Measurements from ENCODE around the gene OR51S1. TPM values are rescaled to one million over a fixed set of nuclear protein-coding genes. Genes with fewer than 3 reads are reported as not detected.

OR51S1 gene
- total and polyA plus RNA-seq, 8 donors, result not detected

DNA sequence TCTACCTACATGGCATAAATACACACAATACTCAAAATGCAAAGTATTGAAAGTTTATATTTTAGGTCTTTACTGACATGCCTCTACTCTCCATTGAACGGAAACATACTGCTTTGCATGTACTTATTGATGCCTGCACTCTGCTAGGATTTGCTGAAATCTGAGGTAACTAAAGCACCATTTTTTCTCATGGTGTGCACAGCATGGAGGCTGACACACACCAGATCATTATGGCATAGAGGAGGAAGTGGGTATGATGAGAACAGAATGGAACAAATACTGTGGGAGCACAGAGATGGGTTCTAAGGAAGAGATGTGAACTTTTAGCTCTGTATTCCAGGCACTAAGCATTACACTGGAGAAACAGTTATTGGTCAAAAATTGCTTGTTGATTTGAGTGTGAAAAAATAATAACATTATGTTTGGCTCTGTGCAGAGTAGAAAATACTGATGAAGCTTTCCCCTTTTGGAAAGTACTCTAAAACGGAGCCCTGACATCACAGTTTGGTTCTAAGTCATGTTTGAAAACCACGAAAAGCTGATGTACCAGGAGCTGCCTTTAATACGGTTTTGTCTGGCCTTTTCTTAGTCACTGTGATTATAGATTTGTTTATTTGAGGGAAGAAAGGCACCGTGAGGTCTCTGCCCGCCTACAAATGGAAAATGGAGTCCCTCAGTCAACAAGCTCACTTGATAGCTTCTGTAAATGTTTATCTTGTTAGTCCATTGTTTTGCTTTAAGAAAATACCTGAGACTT is 50.4 kb downstream of the OR51S1 start:
- ATAC-seq, result no peak
- H3K36me3 ChIP-seq, result no peaks in the 10 kb centered on the region
- TF ChIP-seq, protein P1, sequence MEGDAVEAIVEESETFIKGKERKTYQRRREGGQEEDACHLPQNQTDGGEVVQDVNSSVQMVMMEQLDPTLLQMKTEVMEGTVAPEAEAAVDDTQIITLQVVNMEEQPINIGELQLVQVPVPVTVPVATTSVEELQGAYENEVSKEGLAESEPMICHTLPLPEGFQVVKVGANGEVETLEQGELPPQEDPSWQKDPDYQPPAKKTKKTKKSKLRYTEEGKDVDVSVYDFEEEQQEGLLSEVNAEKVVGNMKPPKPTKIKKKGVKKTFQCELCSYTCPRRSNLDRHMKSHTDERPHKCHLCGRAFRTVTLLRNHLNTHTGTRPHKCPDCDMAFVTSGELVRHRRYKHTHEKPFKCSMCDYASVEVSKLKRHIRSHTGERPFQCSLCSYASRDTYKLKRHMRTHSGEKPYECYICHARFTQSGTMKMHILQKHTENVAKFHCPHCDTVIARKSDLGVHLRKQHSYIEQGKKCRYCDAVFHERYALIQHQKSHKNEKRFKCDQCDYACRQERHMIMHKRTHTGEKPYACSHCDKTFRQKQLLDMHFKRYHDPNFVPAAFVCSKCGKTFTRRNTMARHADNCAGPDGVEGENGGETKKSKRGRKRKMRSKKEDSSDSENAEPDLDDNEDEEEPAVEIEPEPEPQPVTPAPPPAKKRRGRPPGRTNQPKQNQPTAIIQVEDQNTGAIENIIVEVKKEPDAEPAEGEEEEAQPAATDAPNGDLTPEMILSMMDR (IDR thresholded peaks at IDR 0.05), result no peak
- no peak for DNase-seq
- H3K27ac ChIP-seq, result no peak overlapping the region
- no peaks in the 10 kb centered on the region for H3K9me3 ChIP-seq
- no peak overlapping the region for H3K4me3 ChIP-seq
- no peaks in the 10 kb centered on the region for H3K27me3 ChIP-seq
- H3K4me1 ChIP-seq, result no peaks in the 10 kb centered on the region
- intact Hi-C loops (cut with DNase I), result no loop called here

Other genes with a start within 250 kb of the OR51S1 start
- 10 to 100 TPM; 12.5 to 14.1 TPM for gene TRIM68, start 241.0 kb downstream of the OR51S1 start, total RNA-seq
- 10 to 100 TPM; 17.9 to 23.6 (median 19.0) TPM for gene TRIM68, start 241.0 kb downstream of the OR51S1 start, polyA plus RNA-seq (ENCODE audit: insufficient read length in 6 of 6)
- not detected for gene OR51D1, start 211.7 kb downstream of the OR51S1 start, total RNA-seq
- gene OR51D1, start 211.7 kb downstream of the OR51S1 start, polyA plus RNA-seq (ENCODE audit: insufficient read length in 6 of 6), result not detected
- not detected for gene OR51E1, start 205.2 kb downstream of the OR51S1 start, total RNA-seq
- under 1 TPM; 0.06 to 0.50 (median 0.33) TPM for gene OR51E1, start 205.2 kb downstream of the OR51S1 start, polyA plus RNA-seq (ENCODE audit: insufficient read length in 6 of 6)
- gene OR51E2, start 151.4 kb downstream of the OR51S1 start, total RNA-seq, result not detected
- gene OR51E2, start 151.4 kb downstream of the OR51S1 start, polyA plus RNA-seq (ENCODE audit: insufficient read length in 6 of 6), result under 1 TPM in 5 of 6 donors, not detected in 1; 0.08 to 0.18 (median 0.15) TPM
- not detected for gene MMP26, start 144.4 kb downstream of the OR51S1 start, total RNA-seq
- not detected for gene MMP26, start 144.4 kb downstream of the OR51S1 start, polyA plus RNA-seq (ENCODE audit: insufficient read length in 6 of 6)
- not detected for gene OR51F1, start 79.3 kb downstream of the OR51S1 start, total RNA-seq
- not detected for gene OR51F1, start 79.3 kb downstream of the OR51S1 start, polyA plus RNA-seq (ENCODE audit: insufficient read length in 6 of 6)
- gene OR52R1, start 44.8 kb downstream of the OR51S1 start, total RNA-seq, result not detected
- gene OR52R1, start 44.8 kb downstream of the OR51S1 start, polyA plus RNA-seq (ENCODE audit: insufficient read length in 6 of 6), result not detected
- gene OR51F2, start 27.9 kb downstream of the OR51S1 start, total RNA-seq, result not detected
- not detected for gene OR51F2, start 27.9 kb downstream of the OR51S1 start, polyA plus RNA-seq (ENCODE audit: insufficient read length in 6 of 6)
- gene OR51T1, start 32.7 kb upstream of the OR51S1 start, total RNA-seq, result not detected
- not detected for gene OR51T1, start 32.7 kb upstream of the OR51S1 start, polyA plus RNA-seq (ENCODE audit: insufficient read length in 6 of 6)
- gene OR51A7, start 54.6 kb upstream of the OR51S1 start, total RNA-seq, result not detected
- not detected for gene OR51A7, start 54.6 kb upstream of the OR51S1 start, polyA plus RNA-seq (ENCODE audit: insufficient read length in 6 of 6)
- gene OR51G2, start 70.1 kb upstream of the OR51S1 start, total RNA-seq, result not detected
- gene OR51G2, start 70.1 kb upstream of the OR51S1 start, polyA plus RNA-seq (ENCODE audit: insufficient read length in 6 of 6), result not detected
- not detected for gene OR51G1, start 75.1 kb upstream of the OR51S1 start, total RNA-seq
- gene OR51G1, start 75.1 kb upstream of the OR51S1 start, polyA plus RNA-seq (ENCODE audit: insufficient read length in 6 of 6), result not detected
- gene OR51A4, start 98.4 kb upstream of the OR51S1 start, total RNA-seq, result not detected
- not detected for gene OR51A4, start 98.4 kb upstream of the OR51S1 start, polyA plus RNA-seq (ENCODE audit: insufficient read length in 6 of 6)
- gene OR51A2, start 106.5 kb upstream of the OR51S1 start, total RNA-seq, result not detected
- not detected for gene OR51A2, start 106.5 kb upstream of the OR51S1 start, polyA plus RNA-seq (ENCODE audit: insufficient read length in 6 of 6)
- gene OR51L1, start 145.6 kb upstream of the OR51S1 start, total RNA-seq, result not detected
- under 1 TPM in 5 of 6 donors, not detected in 1; 0.01 to 0.06 (median 0.03) TPM for gene OR51L1, start 145.6 kb upstream of the OR51S1 start, polyA plus RNA-seq (ENCODE audit: insufficient read length in 6 of 6)
- gene OR52J3, start 197.3 kb upstream of the OR51S1 start, total RNA-seq, result not detected
- gene OR52J3, start 197.3 kb upstream of the OR51S1 start, polyA plus RNA-seq (ENCODE audit: insufficient read length in 6 of 6), result not detected
- gene OR52E2, start 210.4 kb upstream of the OR51S1 start, total RNA-seq, result not detected
- gene OR52E2, start 210.4 kb upstream of the OR51S1 start, polyA plus RNA-seq (ENCODE audit: insufficient read length in 6 of 6), result not detected
- not detected for gene OR52E1, start 220.4 kb upstream of the OR51S1 start, total RNA-seq
- not detected for gene OR52E1, start 220.4 kb upstream of the OR51S1 start, polyA plus RNA-seq (ENCODE audit: insufficient read length in 6 of 6)